ENCODE data around the gene UBFD1.

DNA sequence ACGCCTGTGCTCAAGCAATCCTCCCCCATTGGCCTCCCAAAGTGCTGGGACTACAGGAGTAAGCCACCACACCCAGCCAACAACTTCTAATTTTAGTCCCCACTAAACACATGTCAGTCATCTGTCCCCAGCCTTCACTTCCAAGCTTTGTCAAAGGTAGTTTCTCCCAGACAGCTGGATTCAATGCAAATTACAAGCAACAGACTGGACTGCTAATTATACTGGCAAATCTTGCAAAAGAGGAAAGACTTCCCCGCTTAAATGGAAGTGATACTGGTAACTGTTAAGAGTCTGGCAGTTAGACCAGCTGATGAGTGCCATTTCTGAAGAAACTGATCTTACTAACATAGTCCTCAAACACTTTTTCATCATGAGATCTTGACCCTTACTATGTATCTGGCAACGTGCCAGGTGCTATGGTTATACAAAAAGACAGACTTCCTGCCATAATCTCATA, 39.1 kb upstream of the UBFD1 start:
- TF ChIP-seq, protein P1, sequence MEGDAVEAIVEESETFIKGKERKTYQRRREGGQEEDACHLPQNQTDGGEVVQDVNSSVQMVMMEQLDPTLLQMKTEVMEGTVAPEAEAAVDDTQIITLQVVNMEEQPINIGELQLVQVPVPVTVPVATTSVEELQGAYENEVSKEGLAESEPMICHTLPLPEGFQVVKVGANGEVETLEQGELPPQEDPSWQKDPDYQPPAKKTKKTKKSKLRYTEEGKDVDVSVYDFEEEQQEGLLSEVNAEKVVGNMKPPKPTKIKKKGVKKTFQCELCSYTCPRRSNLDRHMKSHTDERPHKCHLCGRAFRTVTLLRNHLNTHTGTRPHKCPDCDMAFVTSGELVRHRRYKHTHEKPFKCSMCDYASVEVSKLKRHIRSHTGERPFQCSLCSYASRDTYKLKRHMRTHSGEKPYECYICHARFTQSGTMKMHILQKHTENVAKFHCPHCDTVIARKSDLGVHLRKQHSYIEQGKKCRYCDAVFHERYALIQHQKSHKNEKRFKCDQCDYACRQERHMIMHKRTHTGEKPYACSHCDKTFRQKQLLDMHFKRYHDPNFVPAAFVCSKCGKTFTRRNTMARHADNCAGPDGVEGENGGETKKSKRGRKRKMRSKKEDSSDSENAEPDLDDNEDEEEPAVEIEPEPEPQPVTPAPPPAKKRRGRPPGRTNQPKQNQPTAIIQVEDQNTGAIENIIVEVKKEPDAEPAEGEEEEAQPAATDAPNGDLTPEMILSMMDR (IDR thresholded peaks at IDR 0.05), result no peak
- TF ChIP-seq POLR2A (IDR thresholded peaks at IDR 0.05), result no peak
